Neural progenitor cell (in vitro differentiated cells): ENCODE measurements around the gene PRCC. TPM values are rescaled to one million over a fixed set of nuclear protein-coding genes. Genes with fewer than 3 reads are reported as not detected.

Experiments
- DNase-seq: peaks from one replicate; pipeline ENCODE4 v3.0.0-alpha.2; 2016; ENCODE audit warnings: low spot score
- H2AFZ ChIP-seq: fragments of 200-600 bp; sonication (generic); replicated peaks from 2 replicates; pipeline ENCODE4 v1.6.1; 2016; ENCODE audit warnings: antibody characterized with exemption
- H3F3A ChIP-seq: fragments of 200-600 bp; sonication (generic); 2 replicates; pipeline ENCODE4 v1.6.1; 2016; ENCODE audit warnings: antibody characterized with exemption, low read depth
- H3K27ac ChIP-seq: fragments of 200-600 bp; sonication (generic); 2 replicates; pipeline ENCODE4 v1.5.1; 2016; ENCODE audit warnings: mild to moderate bottlenecking
- H3K27me3 ChIP-seq: fragments of 200-600 bp; sonication (generic); 2 replicates; pipeline ENCODE4 v1.6.1; 2016; ENCODE audit warnings: mild to moderate bottlenecking, moderate library complexity
- H3K36me3 ChIP-seq: fragments of 200-600 bp; sonication (generic); 2 replicates; pipeline ENCODE4 v1.5.1; 2016
- H3K4me1 ChIP-seq: fragments of 200-600 bp; sonication (generic); 2 replicates; pipeline ENCODE4 v1.6.1; 2016; ENCODE audit warnings: mixed run types
- H3K4me2 ChIP-seq: fragments of 200-600 bp; sonication (generic); 2 replicates; pipeline ENCODE4 v1.6.1; 2016
- H3K4me3 ChIP-seq: fragments of 200-600 bp; sonication (generic); 2 replicates; pipeline ENCODE4 v1.5.1; 2016
- H3K79me2 ChIP-seq: fragments of 200-600 bp; sonication (generic); 2 replicates; pipeline ENCODE4 v1.6.1; 2016; ENCODE audit warnings: low read depth
- H3K9ac ChIP-seq: fragments of 200-600 bp; sonication (generic); 2 replicates; pipeline ENCODE4 v1.6.1; 2016
- H3K9me3 ChIP-seq: fragments of 200-600 bp; sonication (generic); 2 replicates; pipeline ENCODE4 v1.5.1; 2016; ENCODE audit warnings: low read depth
- H4K20me1 ChIP-seq: fragments of 200-600 bp; sonication (generic); 2 replicates; pipeline ENCODE4 v1.6.1; 2016; ENCODE audit warnings: low read depth
- H3K27ac Mint-ChIP-seq: 3 replicates; pipeline ENCODE4 v1.8.0; 2021; ENCODE audit warnings: mixed read lengths
- H3K27me3 Mint-ChIP-seq: 2 replicates; pipeline ENCODE4 v1.8.0; 2022; ENCODE audit warnings: low read depth, mild to moderate bottlenecking, inconsistent platforms, moderate library complexity, mixed read lengths; ENCODE audit not compliant: insufficient read depth
- H3K36me3 Mint-ChIP-seq: 3 replicates; pipeline ENCODE4 v1.8.0; 2021; ENCODE audit warnings: mixed read lengths
- H3K4me1 Mint-ChIP-seq: 3 replicates; pipeline ENCODE4 v1.8.0; 2021; ENCODE audit warnings: mixed read lengths
- H3K4me3 Mint-ChIP-seq: 3 replicates; pipeline ENCODE4 v1.8.0; 2021; ENCODE audit warnings: mild to moderate bottlenecking, moderate library complexity, mixed read lengths
- H3K9me3 Mint-ChIP-seq: 3 replicates; pipeline ENCODE4 v1.8.0; 2020; ENCODE audit warnings: mixed read lengths
- CTCF ChIP-seq: fragments of 200-600 bp; sonication (generic); IDR thresholded peaks from 2 replicates; pipeline ENCODE4 v1.5.1; 2017; ENCODE audit warnings: antibody characterized with exemption, mild to moderate bottlenecking
- EZH2 ChIP-seq: fragments of 200-600 bp; sonication (generic); IDR thresholded peaks from 2 replicates; pipeline ENCODE4 v1.6.1; 2017; ENCODE audit warnings: antibody characterized with exemption, mild to moderate bottlenecking, moderate library complexity
- EZH2phosphoT487 ChIP-seq: fragments of 200-600 bp; sonication (generic); IDR thresholded peaks from 2 replicates; pipeline ENCODE4 v1.6.1; 2017; ENCODE audit warnings: antibody characterized with exemption
- total RNA-seq: library from RNA; depleted of rRNA; stranded (reverse); fragments of >200 nt; gene quantifications from 2 replicates; pipeline ENCODE4 v1.2.3, GENCODE V29; 2015; ENCODE audit warnings: low replicate concordance

PRCC gene
- total RNA-seq, 1 donor from 2014 or later = 30.1 TPM

- no peak for DNase-seq
- H3K4me1 ChIP-seq = peaks cover 28% of the 10 kb centered on the region
- H3K27me3 ChIP-seq = no peaks in the 10 kb centered on the region
- peaks cover 46% of the 10 kb centered on the region for H3K4me1 Mint-ChIP-seq
- H3K79me2 ChIP-seq = peaks cover 57% of the 10 kb centered on the region
- peak overlapping the region; percentile 52 for H3K27ac ChIP-seq
- peaks cover 15% of the 10 kb centered on the region for H4K20me1 ChIP-seq
- TF ChIP-seq CTCF (no peak), EZH2phosphoT487 (no peak), EZH2 (no peak)
- peaks cover 2% of the 10 kb centered on the region for H3K27me3 Mint-ChIP-seq
- H3F3A ChIP-seq = peaks cover 69% of the 10 kb centered on the region
- no peaks in the 10 kb centered on the region for H3K9me3 ChIP-seq
- no peak overlapping the region for H2AFZ ChIP-seq
- H3K36me3 ChIP-seq = no peaks in the 10 kb centered on the region
- peaks cover 15% of the 10 kb centered on the region for H3K36me3 Mint-ChIP-seq
- no peak overlapping the region for H3K4me3 ChIP-seq
- no peak overlapping the region for H3K4me2 ChIP-seq
- H3K4me3 Mint-ChIP-seq = no peak overlapping the region
- H3K9ac ChIP-seq = no peak overlapping the region
- H3K9me3 Mint-ChIP-seq = no peaks in the 10 kb centered on the region
- peak overlapping the region; percentile 37 for H3K27ac Mint-ChIP-seq
These were observed 24.5 kb upstream of the PRCC start for GRCh38 chr1:156742801-156743200.

GRCh38 chr1:156743367-156744302, 23.7 kb upstream of the PRCC start:
- H3F3A ChIP-seq = peaks cover 77% of the 10 kb centered on the region
- peaks cover 66% of the 10 kb centered on the region for H3K79me2 ChIP-seq
- H3K9me3 ChIP-seq = no peaks in the 10 kb centered on the region
- H3K27ac Mint-ChIP-seq = no peak overlapping the region
- no peak overlapping the region for H3K27ac ChIP-seq
- H2AFZ ChIP-seq = no peak overlapping the region
- TF ChIP-seq CTCF = no peak
- no peak for TF ChIP-seq EZH2phosphoT487
- TF ChIP-seq EZH2 = no peak
- H4K20me1 ChIP-seq = peaks cover 17% of the 10 kb centered on the region
- no peaks in the 10 kb centered on the region for H3K27me3 ChIP-seq
- H3K4me2 ChIP-seq = no peak overlapping the region
- H3K36me3 ChIP-seq = no peaks in the 10 kb centered on the region
- peaks cover 51% of the 10 kb centered on the region for H3K4me1 Mint-ChIP-seq
- H3K4me3 Mint-ChIP-seq = no peak overlapping the region
- H3K27me3 Mint-ChIP-seq = peaks cover 2% of the 10 kb centered on the region
- no peak overlapping the region for H3K9ac ChIP-seq
- H3K4me3 ChIP-seq = no peak overlapping the region
- H3K36me3 Mint-ChIP-seq = peaks cover 15% of the 10 kb centered on the region
- DNase-seq = no peak
- H3K9me3 Mint-ChIP-seq = no peaks in the 10 kb centered on the region
- peaks cover 36% of the 10 kb centered on the region for H3K4me1 ChIP-seq

GRCh38 chr1:156744344-156744743, 23.0 kb upstream of the PRCC start:
- H3K79me2 ChIP-seq = peaks cover 70% of the 10 kb centered on the region
- H3K9me3 Mint-ChIP-seq = no peaks in the 10 kb centered on the region

More at GRCh38 chr1:156744344-156744743, 23.0 kb upstream of the PRCC start:
- Histone ChIP-seq H3K27me3 (no peaks in the 10 kb centered on the region), H3F3A (peaks cover 83% of the 10 kb centered on the region), H3K9me3 (no peaks in the 10 kb centered on the region), H3K36me3 (no peaks in the 10 kb centered on the region), H3K4me3 (no peak overlapping the region), H3K4me1 (peaks cover 43% of the 10 kb centered on the region), H3K27ac (no peak overlapping the region), H3K4me2 (no peak overlapping the region), H4K20me1 (peaks cover 24% of the 10 kb centered on the region), H3K9ac (no peak overlapping the region), H2AFZ (no peak overlapping the region)
- no peak overlapping the region for H3K27ac Mint-ChIP-seq
- peak overlapping the region; percentile 23 for H3K4me3 Mint-ChIP-seq
- H3K27me3 Mint-ChIP-seq = peaks cover 2% of the 10 kb centered on the region
- TF ChIP-seq EZH2phosphoT487 (no peak), CTCF (no peak), EZH2 (no peak)
- DNase-seq = no peak
- peaks cover 15% of the 10 kb centered on the region for H3K36me3 Mint-ChIP-seq
- H3K4me1 Mint-ChIP-seq = peaks cover 55% of the 10 kb centered on the region
